Fibroblast of lung (primary cell): ENCODE data around the gene CUBN.

Experiments
- EZH2 ChIP-seq: IDR thresholded peaks from 2 replicates; pipeline ENCODE4 v1.5.1; 2012; ENCODE audit warnings: low read length, control low read depth, mild to moderate bottlenecking; ENCODE audit errors: missing control alignments
- TF ChIP-seq, protein P1 (sequence below), 2 donors: IDR thresholded peaks in 1 of 2; conservative IDR thresholded peaks in 1 of 2; 1 replicate in 1 of 2; 2 replicates in 1 of 2; pipeline ENCODE4 v1.5.1; 2011 to 2012; ENCODE audit warnings: low read length in 2 of 2, control low read depth in 1 of 2, inconsistent platforms in 1 of 2, low read depth in 1 of 2, mild to moderate bottlenecking in 1 of 2

GRCh38 chr10:16883084-16883483 lies 246.5 kb downstream of the CUBN start:
- TF ChIP-seq, protein P1, sequence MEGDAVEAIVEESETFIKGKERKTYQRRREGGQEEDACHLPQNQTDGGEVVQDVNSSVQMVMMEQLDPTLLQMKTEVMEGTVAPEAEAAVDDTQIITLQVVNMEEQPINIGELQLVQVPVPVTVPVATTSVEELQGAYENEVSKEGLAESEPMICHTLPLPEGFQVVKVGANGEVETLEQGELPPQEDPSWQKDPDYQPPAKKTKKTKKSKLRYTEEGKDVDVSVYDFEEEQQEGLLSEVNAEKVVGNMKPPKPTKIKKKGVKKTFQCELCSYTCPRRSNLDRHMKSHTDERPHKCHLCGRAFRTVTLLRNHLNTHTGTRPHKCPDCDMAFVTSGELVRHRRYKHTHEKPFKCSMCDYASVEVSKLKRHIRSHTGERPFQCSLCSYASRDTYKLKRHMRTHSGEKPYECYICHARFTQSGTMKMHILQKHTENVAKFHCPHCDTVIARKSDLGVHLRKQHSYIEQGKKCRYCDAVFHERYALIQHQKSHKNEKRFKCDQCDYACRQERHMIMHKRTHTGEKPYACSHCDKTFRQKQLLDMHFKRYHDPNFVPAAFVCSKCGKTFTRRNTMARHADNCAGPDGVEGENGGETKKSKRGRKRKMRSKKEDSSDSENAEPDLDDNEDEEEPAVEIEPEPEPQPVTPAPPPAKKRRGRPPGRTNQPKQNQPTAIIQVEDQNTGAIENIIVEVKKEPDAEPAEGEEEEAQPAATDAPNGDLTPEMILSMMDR (conservative IDR thresholded peaks at IDR 0.05 in 1 of 2, IDR thresholded peaks at IDR 0.05 in 1 of 2; ENCODE audit: low read depth in 1 of 2, low read length in 2 of 2): no peak
- no peak for TF ChIP-seq EZH2
